Tibial nerve (tissue), 4 donors: ENCODE results near the gene RPL13. TPM values are rescaled to one million over a fixed set of nuclear protein-coding genes. Genes with fewer than 3 reads are reported as not detected.
A peak's percentile ranks its signal among the peaks of the same experiment; 100 is the strongest.

Experiments used
- DNase-seq, 2 donors: peaks; one replicate each; pipeline ENCODE4 v3.0.0-alpha.2; 2019; ENCODE audit warnings: low spot score in 2 of 2
- H3K27ac ChIP-seq, 4 donors: fragments of 200-600 bp; sonication (generic) in 3 of 4; one replicate each; pipeline ENCODE4 v1.5.1; 2017 to 2019; ENCODE audit warnings: mild to moderate bottlenecking in 1 of 4
- H3K27me3 ChIP-seq, 2 donors: fragments of 200-600 bp; sonication (generic) in 1 of 2; one replicate each; pipeline versions ENCODE4 v1.5.1 to v1.6.0; 2017 to 2019
- H3K36me3 ChIP-seq, 3 donors: fragments of 200-600 bp; sonication (generic); one replicate each; pipeline ENCODE4 v1.5.1; 2018 to 2019
- H3K4me1 ChIP-seq, 4 donors: fragments of 200-600 bp; sonication (generic) in 3 of 4; one replicate each; pipeline ENCODE4 v1.5.1; 2017 to 2019
- H3K4me3 ChIP-seq, 4 donors: fragments of 200-600 bp; sonication (generic) in 3 of 4; one replicate each; pipeline ENCODE4 v1.5.1; 2017 to 2019; ENCODE audit warnings: mild to moderate bottlenecking in 1 of 4, moderate library complexity in 1 of 4
- H3K9me3 ChIP-seq, 4 donors: fragments of 200-600 bp; sonication (generic) in 3 of 4; one replicate each; pipeline ENCODE4 v1.5.1; 2017 to 2019
- EP300 ChIP-seq, 2 donors: sonication (generic); formaldehyde crosslinking; IDR thresholded peaks; one replicate each; pipeline ENCODE4 v1.6.1; 2017; ENCODE audit warnings: antibody characterized with exemption in 2 of 2, mild to moderate bottlenecking in 1 of 2
- POLR2A ChIP-seq, 2 donors: fragments of 450-650 bp; IDR thresholded peaks; one replicate each; pipeline ENCODE4 v1.6.1; 2017; ENCODE audit warnings: antibody characterized with exemption in 2 of 2, mild to moderate bottlenecking in 2 of 2, moderate library complexity in 2 of 2
- WGBS, 2 donors: methylation state at CpG; one replicate each; pipeline ENCODE4 v1.1.5; 2018; 5-methylcytosine and 5-hydroxymethylcytosine counted together
- total RNA-seq, 4 donors: library from RNA; depleted of rRNA; stranded (reverse); fragments of >200 nt; gene quantifications; one replicate each; pipeline ENCODE4 v1.1.0, GENCODE V29; 2016
- TF ChIP-seq, protein P1 (sequence below), 5 experiments: fragments of 200-600 bp in 3 of 5; fragments of 450-650 bp in 2 of 5; sonication (generic) in 3 of 5; IDR thresholded peaks; one replicate each; pipeline ENCODE4 v1.5.1; 2016 to 2019; ENCODE audit warnings: antibody characterized with exemption in 5 of 5, mild to moderate bottlenecking in 3 of 5, moderate library complexity in 2 of 5

RPL13 gene
- total RNA-seq, 4 donors from 2014 or later, result 5,811 to 9,745 (median 6,935) TPM

DNA sequence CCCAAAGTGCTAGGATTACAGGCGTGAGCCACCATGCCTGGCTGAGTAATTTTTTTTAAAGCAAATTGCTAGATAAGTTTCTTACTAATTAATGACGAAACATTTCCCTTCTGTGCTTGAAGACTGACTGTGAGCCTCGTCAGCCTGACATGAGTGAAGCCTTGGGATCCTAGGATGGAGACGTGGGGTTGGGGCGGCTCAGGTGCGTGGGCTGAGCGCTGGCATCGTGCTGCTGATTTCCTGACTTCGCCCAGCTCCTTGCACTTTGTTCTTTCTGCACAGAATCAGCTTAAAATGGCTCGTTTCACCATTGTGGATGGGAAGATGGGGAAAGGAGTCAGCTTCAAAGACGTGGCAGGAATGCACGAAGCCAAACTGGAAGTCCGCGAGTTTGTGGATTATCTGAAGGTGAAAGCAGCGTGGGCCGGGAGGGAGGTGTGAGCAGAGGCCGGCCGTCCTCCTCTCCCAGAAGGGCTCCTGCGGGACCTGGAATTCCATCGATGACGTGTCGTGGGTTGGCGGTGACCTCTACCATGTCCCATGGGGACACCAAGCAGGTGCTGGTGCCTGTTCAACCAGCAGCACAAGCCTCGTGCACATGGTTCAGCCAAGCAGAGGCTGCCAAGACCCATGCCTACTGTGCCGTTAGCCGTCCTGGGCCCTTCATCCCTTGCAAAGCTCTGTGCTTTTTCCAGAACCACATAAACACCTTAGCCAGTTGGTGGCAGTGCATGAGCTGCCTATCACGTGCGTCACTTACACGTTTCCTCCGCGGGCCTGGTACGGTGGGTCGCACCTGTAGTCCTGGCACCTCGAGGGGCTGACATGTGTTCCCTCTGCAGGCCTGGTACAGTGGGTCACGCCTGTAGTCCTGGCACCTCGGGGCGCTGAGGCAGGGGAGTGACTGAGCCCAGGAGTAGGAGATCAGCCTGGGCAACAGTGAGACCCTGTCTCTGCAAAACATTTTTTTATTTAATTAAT is 29.8 kb upstream of the RPL13 start:
- Histone ChIP-seq H3K4me3 (no peak overlapping the region), H3K36me3 (peaks cover 10 to 100% (median 28%) of the 10 kb centered on the region in 3 donors), H3K9me3 (no peaks in the 10 kb centered on the region), H3K27ac (no peak overlapping the region), H3K4me1 (peaks cover 0 to 8% (median 2%) of the 10 kb centered on the region in 4 donors), H3K27me3 (no peaks in the 10 kb centered on the region)
- no peak for DNase-seq
- 91% methylated on average over 32 to 37 of the region's 37 CpGs for WGBS, 2 donors
- TF ChIP-seq EP300 (IDR thresholded peaks at IDR 0.05) (no peak), POLR2A (IDR thresholded peaks at IDR 0.05) (no peak)

DNA sequence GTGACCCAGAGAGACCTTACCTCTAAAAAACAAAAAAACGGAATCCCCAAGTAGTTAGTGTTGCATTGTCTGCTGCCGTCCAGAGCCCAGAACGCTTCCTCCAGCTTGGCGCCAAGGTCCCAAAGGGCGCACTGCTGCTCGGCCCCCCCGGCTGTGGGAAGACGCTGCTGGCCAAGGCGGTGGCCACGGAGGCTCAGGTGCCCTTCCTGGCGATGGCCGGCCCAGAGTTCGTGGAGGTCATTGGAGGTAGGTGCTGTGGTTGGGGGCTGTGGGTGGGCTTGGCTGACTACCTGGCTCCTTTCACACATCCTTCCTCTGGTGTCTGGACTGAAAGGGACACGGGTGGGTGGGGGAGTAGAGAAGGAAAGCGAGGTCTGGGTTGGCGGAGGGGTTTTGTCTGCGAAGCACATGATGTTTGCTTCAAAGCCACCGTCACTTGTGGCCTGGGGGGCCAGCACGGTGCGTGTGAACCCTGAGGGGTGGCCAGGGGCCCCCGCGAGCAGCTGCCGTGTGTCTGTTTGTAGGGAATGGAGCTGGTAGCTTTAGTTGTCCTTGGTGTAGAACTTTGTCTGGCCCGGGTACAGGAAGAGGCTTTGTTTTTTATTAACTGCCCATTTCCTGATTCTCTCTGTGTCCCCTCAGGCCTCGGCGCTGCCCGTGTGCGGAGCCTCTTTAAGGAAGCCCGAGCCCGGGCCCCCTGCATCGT is 28.5 kb upstream of the RPL13 start:
- Histone ChIP-seq H3K9me3 (no peaks in the 10 kb centered on the region), H3K4me3 (no peak overlapping the region), H3K36me3 (peaks cover 6 to 93% (median 25%) of the 10 kb centered on the region in 3 donors), H3K4me1 (peaks cover 0 to 10% (median 4%) of the 10 kb centered on the region in 4 donors), H3K27me3 (no peaks in the 10 kb centered on the region), H3K27ac (no peak overlapping the region)
- TF ChIP-seq, protein P1, sequence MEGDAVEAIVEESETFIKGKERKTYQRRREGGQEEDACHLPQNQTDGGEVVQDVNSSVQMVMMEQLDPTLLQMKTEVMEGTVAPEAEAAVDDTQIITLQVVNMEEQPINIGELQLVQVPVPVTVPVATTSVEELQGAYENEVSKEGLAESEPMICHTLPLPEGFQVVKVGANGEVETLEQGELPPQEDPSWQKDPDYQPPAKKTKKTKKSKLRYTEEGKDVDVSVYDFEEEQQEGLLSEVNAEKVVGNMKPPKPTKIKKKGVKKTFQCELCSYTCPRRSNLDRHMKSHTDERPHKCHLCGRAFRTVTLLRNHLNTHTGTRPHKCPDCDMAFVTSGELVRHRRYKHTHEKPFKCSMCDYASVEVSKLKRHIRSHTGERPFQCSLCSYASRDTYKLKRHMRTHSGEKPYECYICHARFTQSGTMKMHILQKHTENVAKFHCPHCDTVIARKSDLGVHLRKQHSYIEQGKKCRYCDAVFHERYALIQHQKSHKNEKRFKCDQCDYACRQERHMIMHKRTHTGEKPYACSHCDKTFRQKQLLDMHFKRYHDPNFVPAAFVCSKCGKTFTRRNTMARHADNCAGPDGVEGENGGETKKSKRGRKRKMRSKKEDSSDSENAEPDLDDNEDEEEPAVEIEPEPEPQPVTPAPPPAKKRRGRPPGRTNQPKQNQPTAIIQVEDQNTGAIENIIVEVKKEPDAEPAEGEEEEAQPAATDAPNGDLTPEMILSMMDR (IDR thresholded peaks at IDR 0.05), result no peak
- no peak for TF ChIP-seq EP300 (IDR thresholded peaks at IDR 0.05)
- TF ChIP-seq POLR2A (IDR thresholded peaks at IDR 0.05), result no peak
- 86 to 87% methylated on average over 31 of the region's 31 CpGs for WGBS, 2 donors
- DNase-seq, result no peak

DNA sequence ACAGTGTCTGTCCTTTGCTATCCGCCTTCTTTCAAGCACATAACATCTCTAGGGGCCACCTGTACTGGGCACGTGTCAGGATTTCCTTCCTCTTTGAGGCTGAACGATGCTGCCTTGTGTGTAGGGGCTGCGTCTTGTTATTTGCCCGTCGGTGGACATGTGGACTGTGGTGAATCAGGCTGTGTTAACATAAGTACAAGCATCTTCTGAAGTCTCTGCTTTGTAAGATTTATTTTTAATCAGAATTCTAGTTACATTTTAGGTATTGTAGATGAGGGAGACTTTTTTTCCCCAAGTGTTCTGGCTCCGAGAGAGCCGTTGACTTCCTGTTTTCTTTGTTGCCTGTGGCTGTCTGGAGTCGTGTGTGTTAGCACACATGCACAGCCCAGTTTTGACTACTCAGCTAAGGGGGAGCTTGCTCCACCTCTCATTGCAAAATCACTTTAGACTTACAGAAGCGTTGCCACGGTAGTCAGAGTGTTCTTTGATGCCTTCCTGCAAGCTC is 26.2 kb upstream of the RPL13 start:
- H3K9me3 ChIP-seq, result no peaks in the 10 kb centered on the region
- H3K36me3 ChIP-seq, result peaks cover 6 to 86% (median 20%) of the 10 kb centered on the region in 3 donors

DNA sequence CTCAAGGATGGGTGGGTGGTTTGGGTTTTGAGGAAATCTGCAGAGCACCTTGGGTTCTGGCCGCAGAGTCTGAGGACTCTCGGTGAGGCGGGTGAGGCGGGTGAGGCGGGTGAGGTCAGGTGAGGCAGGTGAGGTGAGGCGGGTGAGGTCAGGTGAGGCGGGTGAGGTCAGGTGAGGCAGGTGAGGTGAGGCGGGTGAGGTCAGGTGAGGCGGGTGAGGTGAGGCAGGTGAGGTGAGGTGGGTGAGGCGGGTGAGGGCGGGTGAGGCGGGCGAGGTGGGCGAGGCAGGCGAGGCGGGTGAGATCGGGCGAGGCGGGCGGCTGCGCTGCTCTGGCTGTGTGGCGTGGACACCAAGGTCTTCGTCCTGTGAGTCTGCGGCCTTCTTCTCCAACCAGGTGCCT is 24.1 kb upstream of the RPL13 start:
- Histone ChIP-seq H3K36me3 (peaks cover 2 to 83% (median 7%) of the 10 kb centered on the region in 3 donors), H3K27ac (peak overlapping the region in 2 of 4 donors; percentile 53 to 73), H3K27me3 (no peaks in the 10 kb centered on the region), H3K4me1 (peaks cover 0 to 19% (median 8%) of the 10 kb centered on the region in 4 donors), H3K4me3 (no peak overlapping the region), H3K9me3 (no peaks in the 10 kb centered on the region)
- DNase-seq, result no peak
- WGBS, 2 donors, result 92% methylated on average over 24 of the region's 24 CpGs
- TF ChIP-seq EP300 (IDR thresholded peaks at IDR 0.05) (no peak), POLR2A (IDR thresholded peaks at IDR 0.05) (no peak)
- TF ChIP-seq, protein P1 (IDR thresholded peaks at IDR 0.05), result no peak

More for the DNA sequence above, 26.2 kb upstream of the RPL13 start:
- DNase-seq, result peak in 1 of 2 donors; percentile 30
- Histone ChIP-seq H3K27me3 (no peaks in the 10 kb centered on the region), H3K4me1 (peaks cover 0 to 19% (median 8%) of the 10 kb centered on the region in 4 donors), H3K27ac (peak overlapping the region in 2 of 4 donors; percentile 13 to 51), H3K4me3 (no peak overlapping the region)
- TF ChIP-seq, protein P1 (IDR thresholded peaks at IDR 0.05), result no peak
- TF ChIP-seq POLR2A (IDR thresholded peaks at IDR 0.05), result no peak
- TF ChIP-seq EP300 (IDR thresholded peaks at IDR 0.05), result peak in 1 of 2 donors; percentile 44
- WGBS, 2 donors, result 60 to 64% methylated on average over 11 of the region's 11 CpGs

DNA sequence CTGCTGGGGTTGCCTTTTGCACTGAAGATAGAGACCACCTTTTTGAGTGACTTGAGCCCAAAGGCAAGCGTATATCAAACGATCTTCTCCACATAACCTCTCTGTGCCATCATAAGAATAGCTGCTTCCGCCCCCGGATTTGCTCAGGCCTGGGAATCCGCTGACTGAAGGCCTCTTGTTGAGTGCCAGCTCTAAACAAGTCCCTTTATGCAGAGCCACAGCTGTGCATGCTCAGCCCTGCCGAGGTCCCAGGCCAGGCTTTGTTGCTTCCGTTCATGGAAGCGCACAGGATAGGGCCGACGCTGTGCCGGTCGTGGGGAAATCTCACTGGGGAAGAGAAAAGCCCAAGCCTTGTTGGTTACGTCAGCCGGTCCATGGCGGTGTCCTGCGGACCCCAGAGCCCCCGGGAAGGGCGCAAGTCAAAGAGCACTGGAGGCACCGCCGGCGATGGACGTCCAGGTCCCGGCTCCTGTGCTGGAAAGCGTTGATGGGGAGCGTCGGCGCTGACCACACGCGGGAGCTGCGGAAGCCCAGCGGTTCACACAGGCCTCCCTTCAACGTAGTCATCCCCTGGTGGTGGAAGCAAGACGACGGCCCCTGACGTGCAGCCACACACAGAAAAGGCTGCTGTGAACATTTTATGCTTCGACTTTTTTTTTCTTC is 23.5 kb upstream of the RPL13 start:
- no peak for DNase-seq

More for the DNA sequence above, 23.5 kb upstream of the RPL13 start:
- H3K4me1 ChIP-seq, result peaks cover 0 to 19% (median 8%) of the 10 kb centered on the region in 4 donors
- H3K27me3 ChIP-seq, result no peaks in the 10 kb centered on the region
- peaks cover 0 to 83% (median 9%) of the 10 kb centered on the region in 3 donors for H3K36me3 ChIP-seq
- peak overlapping the region in 2 of 4 donors; percentile 53 to 73 for H3K27ac ChIP-seq
- TF ChIP-seq, protein P1 (IDR thresholded peaks at IDR 0.05), result peak in 1 of 5 experiments; percentile 14
- TF ChIP-seq EP300 (IDR thresholded peaks at IDR 0.05) (peak in 1 of 2 donors; percentile 22), POLR2A (IDR thresholded peaks at IDR 0.05) (no peak)
- H3K4me3 ChIP-seq, result no peak overlapping the region
- 52 to 54% methylated on average over 33 to 36 of the region's 36 CpGs for WGBS, 2 donors
- no peaks in the 10 kb centered on the region for H3K9me3 ChIP-seq
